Common myeloid progenitor, CD34-positive (primary cell): Measurements from ENCODE around the gene SLAMF8.

Experiments
- CTCF ChIA-PET: fragments of 350-600 bp; sonication (Branson Sonifier 250); formaldehyde crosslinking; loops from one replicate; lab custom pipeline; 2021; ENCODE audit warnings: antibody characterized with exemption; lab: Charles Lee
- POLR2A ChIA-PET: fragments of 350-600 bp; sonication (Branson Sonifier 250); formaldehyde crosslinking; loops from one replicate; lab custom pipeline; 2021; ENCODE audit warnings: antibody characterized with exemption; lab: Charles Lee
- DNase-seq, 3 donors: peaks; one replicate each; pipeline versions ENCODE4 v3.0.0 to v3.0.0-alpha.2; 2013
- H3K27ac ChIP-seq, 2 experiments: 1 replicate in 1 of 2; 2 replicates in 1 of 2; pipeline ENCODE4 v1.7.0; 2013; ENCODE audit warnings: inconsistent platforms in 2 of 2, low read length in 2 of 2, mild to moderate bottlenecking in 2 of 2, low read depth in 1 of 2, moderate library complexity in 1 of 2; ENCODE audit not compliant: severe bottlenecking in 2 of 2, insufficient read depth in 1 of 2, poor library complexity in 1 of 2
- H3K27me3 ChIP-seq, 5 experiments: replicated peaks in 2 of 5; 1 replicate in 3 of 5; 2 replicates in 2 of 5; pipeline versions ENCODE4 v1.6.1 to v1.7.0; 2013; ENCODE audit warnings: low read length in 4 of 5, mild to moderate bottlenecking in 2 of 5, moderate library complexity in 2 of 5, inconsistent platforms in 1 of 5; ENCODE audit not compliant: insufficient read depth in 5 of 5, control insufficient read depth in 4 of 5
- H3K36me3 ChIP-seq, 4 experiments: 1 replicate in 2 of 4; 2 replicates in 2 of 4; pipeline versions ENCODE4 v1.6.1 to v1.7.0; 2013; ENCODE audit warnings: low read length in 3 of 4, control low read depth in 1 of 4, mild to moderate bottlenecking in 1 of 4; ENCODE audit not compliant: control insufficient read depth in 4 of 4, insufficient read depth in 4 of 4
- H3K4me1 ChIP-seq, 4 experiments: 1 replicate in 3 of 4; 2 replicates in 1 of 4; pipeline versions ENCODE4 v1.6.1 to v1.7.1; 2013; ENCODE audit warnings: low read length in 3 of 4, mild to moderate bottlenecking in 3 of 4, control low read depth in 1 of 4, inconsistent platforms in 1 of 4, moderate library complexity in 1 of 4; ENCODE audit not compliant: control insufficient read depth in 4 of 4, insufficient read depth in 4 of 4; ENCODE audit errors: control extremely low read depth in 1 of 4
- H3K4me3 ChIP-seq, 7 experiments: 1 replicate in 4 of 7; 2 replicates in 3 of 7; pipeline versions ENCODE4 v1.5.1 to v1.7.0; 2013; ENCODE audit warnings: mild to moderate bottlenecking in 7 of 7, low read length in 6 of 7, moderate library complexity in 6 of 7, inconsistent platforms in 2 of 7, low read depth in 2 of 7, control low read depth in 1 of 7; ENCODE audit not compliant: insufficient read depth in 4 of 7, control insufficient read depth in 1 of 7; ENCODE audit errors: extremely low read depth in 1 of 7
- H3K9me3 ChIP-seq, 5 experiments: 1 replicate in 4 of 5; 2 replicates in 1 of 5; pipeline versions ENCODE4 v1.6.1 to v1.7.1; 2013; ENCODE audit warnings: low read length in 4 of 5, mild to moderate bottlenecking in 2 of 5, inconsistent platforms in 1 of 5, low read depth in 1 of 5, moderate library complexity in 1 of 5; ENCODE audit not compliant: control insufficient read depth in 4 of 5, insufficient read depth in 2 of 5; ENCODE audit errors: control extremely low read depth in 1 of 5
- WGBS: methylation state at CpG from one replicate; pipeline ENCODE4 v1.1.5; 2013; ENCODE audit not compliant: insufficient coverage; 5-methylcytosine and 5-hydroxymethylcytosine counted together

SLAMF8 gene

GRCh38 chr1:159851407-159851806 is 24.7 kb downstream of the SLAMF8 start:
- Histone ChIP-seq H3K4me3 (no peak overlapping the region), H3K27ac (no peak overlapping the region), H3K4me1 (peaks cover 2 to 20% (median 14%) of the 10 kb centered on the region in 4 experiments), H3K36me3 (no peaks in the 10 kb centered on the region), H3K27me3 (no peaks in the 10 kb centered on the region), H3K9me3 (no peaks in the 10 kb centered on the region)
- CTCF ChIA-PET, result interaction anchor here (0.6 to 3.4 kb wide), 12 partner anchors 11 to 73 kb away, joined by 3 to 16 read pairs (median 4); no protein-coding TSS in a partner anchor
- POLR2A ChIA-PET, result no interaction called here
- WGBS, result 100% methylated on average over 1 of the region's 1 CpG
- DNase-seq, result peak in 1 of 3 donors; percentile 21

- peaks cover 0 to 3% (median 0%) of the 10 kb centered on the region in 4 experiments for H3K36me3 ChIP-seq
- H3K4me3 ChIP-seq, result peak overlapping the region in 5 of 7 experiments; percentile 60 to 84 (median 74)
- no peaks in the 10 kb centered on the region for H3K27me3 ChIP-seq
- ChIA-PET POLR2A (interaction anchor here (0.6 to 1.2 kb wide), 4 partner anchors 32 to 544 kb away, joined by 3 read pairs; no protein-coding TSS in a partner anchor), CTCF (interaction anchor here (0.7 to 3.4 kb wide), 12 partner anchors 10 to 72 kb away, joined by 3 to 16 read pairs (median 3); partner anchors contain the start of genes DUSP23 and FCRL6)
- WGBS, result 7% methylated on average over 2 of the region's 6 CpGs
- H3K27ac ChIP-seq, result peak overlapping the region in 1 of 2 experiments; percentile 47
- H3K9me3 ChIP-seq, result no peaks in the 10 kb centered on the region
- peak in 2 of 3 donors; percentile 62 to 65 for DNase-seq
- peaks cover 2 to 20% (median 14%) of the 10 kb centered on the region in 4 experiments for H3K4me1 ChIP-seq
Measured at GRCh38 chr1:159853417-159854115, 26.9 kb downstream of the SLAMF8 start.

- peaks cover 0 to 3% (median 0%) of the 10 kb centered on the region in 4 experiments for H3K36me3 ChIP-seq
- CTCF ChIA-PET, result interaction anchor here (0.8 to 3.4 kb wide), 11 partner anchors 12 to 73 kb away, joined by 3 to 16 read pairs (median 4); partner anchors contain the start of genes DUSP23 and FCRL6
- no peaks in the 10 kb centered on the region for H3K27me3 ChIP-seq
- H3K27ac ChIP-seq, result peak overlapping the region in 1 of 2 experiments; percentile 47
- peak overlapping the region; percentile 60 to 84 (median 68) for H3K4me3 ChIP-seq
- peaks cover 2 to 20% (median 14%) of the 10 kb centered on the region in 4 experiments for H3K4me1 ChIP-seq
- H3K9me3 ChIP-seq, result no peaks in the 10 kb centered on the region
- 1% methylated on average over 21 of the region's 31 CpGs for WGBS
- POLR2A ChIA-PET, result interaction anchor here (0.6 to 1.2 kb wide), 4 partner anchors 33 to 545 kb away, joined by 3 read pairs; no protein-coding TSS in a partner anchor
- DNase-seq, result peak in 1 of 3 donors; percentile 40
Measured at GRCh38 chr1:159854116-159854692, 27.5 kb downstream of the SLAMF8 start.

- peak overlapping the region; percentile 60 to 84 (median 68) for H3K4me3 ChIP-seq
- ChIA-PET CTCF (interaction anchor here (0.7 to 3.4 kb wide), 8 partner anchors 13 to 56 kb away, joined by 3 to 16 read pairs (median 4); no protein-coding TSS in a partner anchor), POLR2A (interaction anchor here (0.6 to 1.2 kb wide), 3 partner anchors 18 to 69 kb away, joined by 3 read pairs; no protein-coding TSS in a partner anchor)
- no peaks in the 10 kb centered on the region for H3K27me3 ChIP-seq
- H3K9me3 ChIP-seq, result no peaks in the 10 kb centered on the region
- peaks cover 2 to 20% (median 14%) of the 10 kb centered on the region in 4 experiments for H3K4me1 ChIP-seq
- H3K27ac ChIP-seq, result peak overlapping the region in 1 of 2 experiments; percentile 47
- peaks cover 0 to 3% (median 0%) of the 10 kb centered on the region in 4 experiments for H3K36me3 ChIP-seq
- WGBS, result 0% methylated on average over 57 of the region's 59 CpGs
- peak; percentile 68 to 88 (median 76) for DNase-seq
Measured at GRCh38 chr1:159854693-159855192, 28.1 kb downstream of the SLAMF8 start.

GRCh38 chr1:159855709-159856108 is 29.0 kb downstream of the SLAMF8 start:
- POLR2A ChIA-PET, result interaction anchor here (0.6 kb wide), 1 partner anchor 17 kb away, joined by 3 read pairs; no protein-coding TSS in a partner anchor
- Histone ChIP-seq H3K4me1 (peaks cover 2 to 20% (median 14%) of the 10 kb centered on the region in 4 experiments), H3K4me3 (peak overlapping the region in 1 of 7 experiments; percentile 84), H3K27me3 (no peaks in the 10 kb centered on the region), H3K36me3 (peaks cover 0 to 3% (median 0%) of the 10 kb centered on the region in 4 experiments), H3K27ac (no peak overlapping the region), H3K9me3 (no peaks in the 10 kb centered on the region)
- CTCF ChIA-PET, result interaction anchor here (0.7 to 1.6 kb wide), 6 partner anchors 9 to 58 kb away, joined by 3 to 4 read pairs (median 4); no protein-coding TSS in a partner anchor
- WGBS, result 92% methylated on average over 30 of the region's 34 CpGs
- no peak for DNase-seq

- CTCF ChIA-PET, result interaction anchor here (1.3 to 2.1 kb wide), 3 partner anchors 15 to 36 kb away, joined by 3 to 10 read pairs (median 5); no protein-coding TSS in a partner anchor
- Histone ChIP-seq H3K27me3 (peaks cover 0 to 3% (median 0%) of the 10 kb centered on the region in 5 experiments), H3K27ac (no peak overlapping the region), H3K36me3 (peaks cover 0 to 3% (median 0%) of the 10 kb centered on the region in 4 experiments), H3K4me3 (no peak overlapping the region), H3K4me1 (peaks cover 2 to 20% (median 14%) of the 10 kb centered on the region in 4 experiments), H3K9me3 (no peaks in the 10 kb centered on the region)
- no peak for DNase-seq
- POLR2A ChIA-PET, result interaction anchor here (0.7 kb wide), 1 partner anchor 827 kb away, joined by 3 read pairs; no protein-coding TSS in a partner anchor
- WGBS, result no CpG with 5 or more reads among the region's 1 CpG
Measured at GRCh38 chr1:159856576-159856975, 29.9 kb downstream of the SLAMF8 start.
